H1 (cell line): ENCODE data around the gene HIPK1. TPM values are rescaled to one million over a fixed set of nuclear protein-coding genes. Genes with fewer than 3 reads are reported as not detected.

Experiments used
- CTCF ChIA-PET: fragments of 300-600 bp; sonication (Branson Sonifier 250); formaldehyde crosslinking; loops from one replicate; lab custom pipeline; 2021; ENCODE audit not compliant: partially characterized antibody; lab: Charles Lee
- POLR2A ChIA-PET: fragments of 300-600 bp; sonication (Branson Sonifier 250); formaldehyde crosslinking; loops from one replicate; lab custom pipeline; 2021; ENCODE audit warnings: inconsistent platforms; ENCODE audit not compliant: partially characterized antibody; lab: Charles Lee
- DNase-seq, 2 experiments: peaks; one replicate each; pipeline versions ENCODE4 v3.0.0 to v3.0.0-alpha.2; 2010 to 2022; ENCODE audit warnings: low spot score in 2 of 2, low read depth in 1 of 2, mixed read lengths in 1 of 2
- FAIRE-seq: peaks from 2 replicates; lab custom pipeline; 2011; peaks lifted over from hg19 to GRCh38; lab: Jason Lieb, UNC
- H2AFZ ChIP-seq: 2 replicates; pipeline ENCODE4 v1.8.1; 2012; ENCODE audit warnings: low read length, inconsistent platforms
- H2AK5ac ChIP-seq: 2 replicates; pipeline ENCODE4 v1.6.1; 2013; ENCODE audit warnings: low read depth, low read length
- H2BK120ac ChIP-seq: replicated peaks from 2 replicates; pipeline ENCODE3; 2013; ENCODE audit warnings: low read depth, low read length, inconsistent platforms
- H2BK12ac ChIP-seq: 2 replicates; pipeline ENCODE4 v1.6.1; 2013; ENCODE audit warnings: low read depth, low read length
- H2BK15ac ChIP-seq: 2 replicates; pipeline ENCODE4 v1.6.1; 2013; ENCODE audit warnings: low read length
- H2BK20ac ChIP-seq: 2 replicates; pipeline ENCODE4 v1.6.1; 2013; ENCODE audit warnings: low read length
- H2BK5ac ChIP-seq: 2 replicates; pipeline ENCODE4 v1.6.1; 2013; ENCODE audit warnings: low read depth, low read length
- H3K14ac ChIP-seq: 2 replicates; pipeline ENCODE4 v1.6.1; 2013; ENCODE audit warnings: inconsistent platforms; ENCODE audit not compliant: insufficient read length
- H3K18ac ChIP-seq: 2 replicates; pipeline ENCODE4 v1.6.1; 2013; ENCODE audit warnings: low read length; ENCODE audit errors: extremely low read depth
- H3K23ac ChIP-seq: 2 replicates; pipeline ENCODE4 v1.6.1; 2013; ENCODE audit warnings: inconsistent platforms; ENCODE audit not compliant: insufficient read length
- H3K23me2 ChIP-seq: 2 replicates; pipeline ENCODE4 v1.6.1; 2013; ENCODE audit warnings: low read depth, low read length
- H3K27ac ChIP-seq: 2 replicates; pipeline ENCODE4 v1.6.1; 2011; ENCODE audit warnings: low read depth, low read length, inconsistent platforms
- H3K27me3 ChIP-seq, 4 experiments: replicated peaks in 1 of 4; 1 replicate in 1 of 4; 2 replicates in 3 of 4; pipeline versions ENCODE4 v1.6.1 to v1.8.1; 2011 to 2013; ENCODE audit warnings: low read length in 3 of 4, mild to moderate bottlenecking in 3 of 4, inconsistent platforms in 2 of 4, mixed read lengths in 2 of 4, moderate library complexity in 1 of 4; ENCODE audit not compliant: control insufficient read depth in 3 of 4, insufficient read depth in 3 of 4; ENCODE audit errors: extremely low read depth in 1 of 4
- H3K36me3 ChIP-seq, 4 experiments: 2 replicates each; pipeline versions ENCODE4 v1.6.1 to v1.8.1; 2011 to 2013; ENCODE audit warnings: mild to moderate bottlenecking in 4 of 4, low read length in 3 of 4, moderate library complexity in 2 of 4, control low read depth in 1 of 4, inconsistent platforms in 1 of 4; ENCODE audit not compliant: insufficient read depth in 4 of 4, control insufficient read depth in 2 of 4
- H3K4ac ChIP-seq: replicated peaks from 2 replicates; pipeline ENCODE3; 2013; ENCODE audit warnings: low read length, low read depth, mixed read lengths, inconsistent platforms; ENCODE audit not compliant: insufficient read length
- H3K4me1 ChIP-seq, 4 experiments: replicated peaks in 1 of 4; 1 replicate in 1 of 4; 2 replicates in 3 of 4; pipeline versions ENCODE4 v1.6.1 to v1.8.1; 2011 to 2013; ENCODE audit warnings: low read length in 3 of 4, inconsistent platforms in 2 of 4, mixed read lengths in 1 of 4; ENCODE audit not compliant: insufficient read depth in 4 of 4, control insufficient read depth in 3 of 4
- H3K4me2 ChIP-seq, 2 experiments: 2 replicates each; pipeline versions ENCODE4 v1.6.1 to v1.8.1; 2011 to 2013; ENCODE audit warnings: low read depth in 2 of 2, low read length in 2 of 2, control low read depth in 1 of 2, inconsistent platforms in 1 of 2, mild to moderate bottlenecking in 1 of 2; ENCODE audit not compliant: insufficient read depth in 1 of 2
- H3K4me3 ChIP-seq, 4 experiments: fragments of 200-600, 300-600 bp in 1 of 4; sonication (generic), shearing (Covaris generic), sonication (Bioruptor Twin) in 1 of 4; 2 replicates each; pipeline versions ENCODE4 v1.5.1 to v1.8.1; 2011 to 2016; ENCODE audit warnings: low read length in 4 of 4, low read depth in 3 of 4, control low read depth in 2 of 4, inconsistent platforms in 2 of 4, mild to moderate bottlenecking in 2 of 4, mixed read lengths in 1 of 4, moderate library complexity in 1 of 4; ENCODE audit not compliant: insufficient read depth in 2 of 4; ENCODE audit errors: extremely low read depth in 1 of 4
- H3K56ac ChIP-seq: replicated peaks from 2 replicates; pipeline ENCODE3; 2013; ENCODE audit warnings: low read depth, mild to moderate bottlenecking, mixed read lengths, low read length, inconsistent platforms; ENCODE audit not compliant: insufficient read length
- H3K79me1 ChIP-seq: 2 replicates; pipeline ENCODE4 v1.6.1; 2013; ENCODE audit warnings: low read depth, low read length, control low read depth
- H3K79me2 ChIP-seq, 2 experiments: 2 replicates each; pipeline versions ENCODE4 v1.6.1 to v1.8.1; 2012 to 2013; ENCODE audit warnings: low read length in 2 of 2, mild to moderate bottlenecking in 2 of 2, inconsistent platforms in 1 of 2; ENCODE audit not compliant: insufficient read depth in 2 of 2, control insufficient read depth in 1 of 2
- H3K9ac ChIP-seq, 4 experiments: replicated peaks in 1 of 4; 1 replicate in 1 of 4; 2 replicates in 3 of 4; pipeline versions ENCODE4 v1.6.1 to v1.8.1; 2011 to 2013; ENCODE audit warnings: low read depth in 3 of 4, low read length in 3 of 4, control low read depth in 2 of 4, mild to moderate bottlenecking in 2 of 4, moderate library complexity in 2 of 4, inconsistent platforms in 1 of 4; ENCODE audit errors: extremely low read depth in 1 of 4
- H3K9me3 ChIP-seq, 2 experiments: 2 replicates each; pipeline versions ENCODE4 v1.6.1 to v1.8.1; 2012 to 2013; ENCODE audit warnings: mild to moderate bottlenecking in 2 of 2, moderate library complexity in 2 of 2, control low read depth in 1 of 2, inconsistent platforms in 1 of 2, low read depth in 1 of 2, low read length in 1 of 2, mixed read lengths in 1 of 2; ENCODE audit not compliant: insufficient read depth in 2 of 2
- H4K20me1 ChIP-seq, 2 experiments: replicated peaks in 1 of 2; 2 replicates each; pipeline versions ENCODE3 to v1.8.1; 2011 to 2013; ENCODE audit warnings: inconsistent platforms in 2 of 2, low read length in 2 of 2, mild to moderate bottlenecking in 1 of 2; ENCODE audit not compliant: insufficient read depth in 2 of 2, control insufficient read depth in 1 of 2
- H4K5ac ChIP-seq: 2 replicates; pipeline ENCODE4 v1.6.1; 2013; ENCODE audit warnings: low read length, low read depth, mixed read lengths, inconsistent platforms; ENCODE audit not compliant: insufficient read length
- H4K8ac ChIP-seq: 2 replicates; pipeline ENCODE4 v1.8.0; 2013; ENCODE audit warnings: mild to moderate bottlenecking, moderate library complexity, low read length, inconsistent platforms; ENCODE audit not compliant: insufficient read depth; ENCODE audit errors: extremely low read depth
- H4K91ac ChIP-seq: replicated peaks from 2 replicates; pipeline ENCODE3; 2013; ENCODE audit warnings: low read length, mixed read lengths, inconsistent platforms; ENCODE audit not compliant: insufficient read length
- CREB1 ChIP-seq: IDR thresholded peaks from 2 replicates; pipeline ENCODE4 v1.6.1; 2012; ENCODE audit warnings: inconsistent platforms
- RBBP5 ChIP-seq: IDR thresholded peaks from 2 replicates; pipeline ENCODE4 v1.7.1; 2012; ENCODE audit warnings: low read depth, mild to moderate bottlenecking, inconsistent platforms, low read length, moderate library complexity, borderline replicate concordance
- WGBS, 2 experiments: shearing (Covaris generic) in 1 of 2; methylation state at CpG; one replicate each; pipeline versions ENCODE4 v1.1.6 to v1.1.7; 2013 to 2015; ENCODE audit warnings: low lambda C conversion rate in 2 of 2, mixed read lengths in 2 of 2, inconsistent platforms in 1 of 2, low coverage in 1 of 2, missing lambda C conversion rate in 1 of 2; ENCODE audit not compliant: insufficient replicate concordance in 2 of 2, insufficient coverage in 1 of 2, insufficient read length in 1 of 2; ENCODE audit errors: extremely low coverage in 1 of 2, missing lambda C conversion rate in 1 of 2; 5-methylcytosine and 5-hydroxymethylcytosine counted together
- polyA plus RNA-seq, 7 experiments: library from polyadenylated mRNA; depleted of rRNA in 3 of 7; stranded (reverse) in 5 of 7; unstranded in 2 of 7; fragments of >200 nt in 5 of 7; fragments of 200-250 nt in 2 of 7; gene quantifications; 1 replicate in 5 of 7; 2 replicates in 1 of 7; 4 replicates in 1 of 7; pipeline versions ENCODE4 v1.2.1 to v1.2.3, GENCODE V29; 2011 to 2013; ENCODE audit warnings: missing spikeins in 2 of 7, mixed read lengths in 2 of 7
- total RNA-seq: library from RNA; stranded (reverse); fragmentation: NEBNext Ultra II Directional; extraction: Animal tissue kit (Norgen Biotek cat#: 25700); gene quantifications from 2 replicates; pipeline ENCODE4 v1.2.1, GENCODE V29; 2021

The HIPK1 gene
- total and polyA plus RNA-seq, 2 of the 8 experiments (the other 6 are each of a cell fraction or from before 2014, with no cell fraction given): 46.2 to 64.3 TPM

DNA sequence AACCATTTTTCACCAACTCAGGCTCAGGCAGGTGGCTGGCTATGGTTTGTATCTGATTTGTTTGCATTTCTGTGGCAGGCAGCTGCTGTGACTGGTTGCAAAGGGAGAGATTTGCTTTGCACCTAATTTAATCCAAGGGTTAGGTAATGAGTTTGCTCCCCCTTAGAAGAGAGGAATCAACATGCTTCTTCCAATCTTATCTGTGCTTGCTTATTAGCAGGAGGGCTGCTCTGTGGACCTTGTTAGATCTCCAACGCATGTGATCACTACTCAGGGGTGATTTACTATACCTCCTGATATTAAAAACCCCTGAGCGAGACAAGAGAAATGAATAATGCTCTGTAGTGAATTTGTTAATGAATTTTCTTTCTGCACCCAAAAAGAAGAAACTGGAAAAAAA lies 70.7 kb downstream of the HIPK1 start:
- Histone ChIP-seq H2AK5ac (no peak overlapping the region), H3K23me2 (no peaks in the 10 kb centered on the region), H2AFZ (peak overlapping the region; percentile 77; the same call in 1 of the 2 replicates), H2BK5ac (no peak overlapping the region), H3K36me3 (no peaks in the 10 kb centered on the region), H3K23ac (no peak overlapping the region), H2BK15ac (0 out of 2 replicates have a peak overlapping the region, but pooled peaks have one; percentile 18), H3K9me3 (no peaks in the 10 kb centered on the region; a peak in 3 of 4 replicates), H4K5ac (no peak overlapping the region), H3K27me3 (no peaks in the 10 kb centered on the region; a peak in 1 of 7 replicates), H2BK120ac (no peak overlapping the region), H3K18ac (no peak overlapping the region; the same call in 1 of the 2 replicates), H2BK12ac (no peak overlapping the region), H3K9ac (no peak overlapping the region), H3K56ac (no peak overlapping the region), H4K20me1 (no peaks in the 10 kb centered on the region), H4K8ac (no peak overlapping the region), H3K4me3 (no peak overlapping the region), H4K91ac (no peak overlapping the region), H3K14ac (no peak overlapping the region), H3K4me2 (no peak overlapping the region), H2BK20ac (no peak overlapping the region), H3K4ac (no peak overlapping the region), H3K4me1 (peaks cover 3 to 16% (median 12%) of the 10 kb centered on the region in 4 experiments), H3K79me1 (no peaks in the 10 kb centered on the region), H3K79me2 (no peaks in the 10 kb centered on the region), H3K27ac (no peak overlapping the region)
- ChIA-PET CTCF (interaction anchor here (2.0 to 3.7 kb wide), 2 partner anchors 17 to 20 kb away, joined by 9 to 23 read pairs; partner anchors contain the start of gene OLFML3), POLR2A (interaction anchor here (1.5 kb wide), 1 partner anchor 10 kb away, joined by 3 read pairs; no protein-coding TSS in a partner anchor)
- DNase-seq (no peak), FAIRE-seq (no peak)
- TF ChIP-seq CREB1: no peak
- no peak for TF ChIP-seq RBBP5
- 84% methylated on average over 2 of the region's 2 CpGs; no CpG with 5 or more reads in 1 of the 2 experiments for WGBS, 2 experiments
